ENCODE results near the gene NR1D2. TPM values are rescaled to one million over a fixed set of nuclear protein-coding genes. Genes with fewer than 3 reads are reported as not detected.

Gene NR1D2
- polyA plus RNA-seq, 1 experiment: 18.0 TPM

DNA sequence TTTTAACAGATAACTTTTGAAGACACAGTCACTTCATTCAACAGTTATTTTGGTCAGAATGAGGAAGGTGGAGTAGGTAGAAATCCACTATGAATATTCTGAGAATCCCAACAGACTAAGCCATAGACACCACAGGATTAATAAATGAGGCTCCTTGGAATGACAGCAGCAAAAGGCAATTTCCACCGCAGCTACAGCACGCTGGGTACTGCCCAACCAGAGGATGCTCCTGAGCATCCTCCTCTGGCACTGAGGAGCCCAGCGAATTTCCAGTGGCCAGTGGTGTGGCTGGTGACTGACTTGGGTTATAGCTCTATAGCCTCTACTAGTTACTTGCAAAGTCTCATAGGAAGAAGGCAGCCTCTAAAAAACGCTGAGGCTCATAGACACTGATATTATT is 3.6 kb upstream of the NR1D2 start:
- TF ChIP-seq, protein P1, sequence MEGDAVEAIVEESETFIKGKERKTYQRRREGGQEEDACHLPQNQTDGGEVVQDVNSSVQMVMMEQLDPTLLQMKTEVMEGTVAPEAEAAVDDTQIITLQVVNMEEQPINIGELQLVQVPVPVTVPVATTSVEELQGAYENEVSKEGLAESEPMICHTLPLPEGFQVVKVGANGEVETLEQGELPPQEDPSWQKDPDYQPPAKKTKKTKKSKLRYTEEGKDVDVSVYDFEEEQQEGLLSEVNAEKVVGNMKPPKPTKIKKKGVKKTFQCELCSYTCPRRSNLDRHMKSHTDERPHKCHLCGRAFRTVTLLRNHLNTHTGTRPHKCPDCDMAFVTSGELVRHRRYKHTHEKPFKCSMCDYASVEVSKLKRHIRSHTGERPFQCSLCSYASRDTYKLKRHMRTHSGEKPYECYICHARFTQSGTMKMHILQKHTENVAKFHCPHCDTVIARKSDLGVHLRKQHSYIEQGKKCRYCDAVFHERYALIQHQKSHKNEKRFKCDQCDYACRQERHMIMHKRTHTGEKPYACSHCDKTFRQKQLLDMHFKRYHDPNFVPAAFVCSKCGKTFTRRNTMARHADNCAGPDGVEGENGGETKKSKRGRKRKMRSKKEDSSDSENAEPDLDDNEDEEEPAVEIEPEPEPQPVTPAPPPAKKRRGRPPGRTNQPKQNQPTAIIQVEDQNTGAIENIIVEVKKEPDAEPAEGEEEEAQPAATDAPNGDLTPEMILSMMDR (IDR thresholded peaks at IDR 0.05; ENCODE audit: insufficient read depth, low read depth, low read length): no peak
- Histone ChIP-seq H3K36me3 (ENCODE audit: control insufficient read depth, insufficient read depth, low read length) (no peaks in the 10 kb centered on the region), H3K27me3 (ENCODE audit: control insufficient read depth, insufficient read depth, low read length) (no peaks in the 10 kb centered on the region), H3K4me3 (ENCODE audit: low read depth, low read length) (no peak overlapping the region)
- DNase-seq (ENCODE audit: low read depth): no peak
- CTCF ChIA-PET: no interaction called here
- POLR2A ChIA-PET: no interaction called here

- Histone ChIP-seq H3K36me3 (ENCODE audit: control insufficient read depth, insufficient read depth, low read length) (no peaks in the 10 kb centered on the region), H3K27me3 (ENCODE audit: control insufficient read depth, insufficient read depth, low read length) (no peaks in the 10 kb centered on the region), H3K4me3 (ENCODE audit: low read depth, low read length) (no peak overlapping the region)
- ChIA-PET CTCF (no interaction called here), POLR2A (no interaction called here)
- no peak for DNase-seq (ENCODE audit: low read depth)
- TF ChIP-seq, protein P1 (IDR thresholded peaks at IDR 0.05; ENCODE audit: insufficient read depth, low read depth, low read length): no peak
These were observed 2.5 kb upstream of the NR1D2 start for GRCh38 chr3:23942546-23942945.

DNA sequence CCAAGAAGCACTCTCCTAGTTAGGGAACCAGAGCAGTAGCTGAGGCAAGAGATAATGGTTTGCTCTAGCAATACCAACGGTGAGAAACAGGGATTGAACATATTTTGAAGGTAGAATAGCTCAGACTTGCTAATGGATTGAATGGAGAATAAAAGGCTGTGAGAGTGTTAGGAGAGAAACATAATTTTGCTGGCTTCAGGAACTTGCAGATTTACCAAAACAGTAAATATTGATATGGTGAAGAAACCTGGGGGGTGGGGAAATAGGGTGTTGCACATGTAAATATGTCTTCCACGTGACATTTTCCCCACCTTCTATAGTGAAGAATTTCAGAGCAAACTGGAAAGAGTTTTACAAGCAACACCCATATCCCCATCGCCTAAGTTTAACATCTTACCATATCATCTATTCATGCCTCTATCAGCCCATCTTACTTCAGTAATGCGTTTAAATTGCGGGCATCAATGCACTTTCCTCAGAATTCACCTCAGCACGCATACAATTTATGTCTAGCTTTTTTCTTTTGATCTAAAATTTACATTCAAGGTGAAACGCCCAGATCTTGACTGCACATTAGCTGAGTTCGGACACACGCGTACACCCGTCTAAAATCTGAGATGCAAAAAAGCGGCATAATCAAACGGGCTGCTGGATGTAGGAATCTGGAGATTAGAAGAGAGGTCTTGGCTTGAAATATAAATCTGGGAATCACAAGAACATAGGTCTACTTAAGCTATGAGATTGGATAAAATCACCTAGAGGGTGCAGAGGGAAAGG is 891 bp upstream of the NR1D2 start:
- H3K4me3 ChIP-seq (ENCODE audit: low read depth, low read length): peak overlapping the region; percentile 57
- DNase-seq (ENCODE audit: low read depth): no peak
- POLR2A ChIA-PET: no interaction called here
- CTCF ChIA-PET: interaction anchor here (0.8 to 1.0 kb wide), 2 partner anchors 18 to 20 kb away, joined by 3 to 5 read pairs; no protein-coding TSS in a partner anchor
- TF ChIP-seq, protein P1 (IDR thresholded peaks at IDR 0.05; ENCODE audit: insufficient read depth, low read depth, low read length): no peak
- H3K27me3 ChIP-seq (ENCODE audit: control insufficient read depth, insufficient read depth, low read length): no peaks in the 10 kb centered on the region
- no peaks in the 10 kb centered on the region for H3K36me3 ChIP-seq (ENCODE audit: control insufficient read depth, insufficient read depth, low read length)

DNA sequence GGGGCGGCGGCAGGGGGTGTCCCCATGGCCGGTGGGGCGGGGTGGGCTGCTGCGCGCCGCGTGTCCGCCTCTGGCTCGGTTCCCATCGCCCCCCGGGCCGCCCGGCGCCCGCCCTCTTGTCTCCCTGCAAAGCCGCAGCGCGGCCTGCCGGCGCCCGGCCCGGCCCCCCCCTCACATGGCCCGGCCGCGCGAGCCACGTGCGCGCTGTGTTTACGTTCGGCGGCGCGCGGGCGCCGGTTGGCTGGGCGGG is 502 bp downstream of the NR1D2 start:
- no peak for DNase-seq (ENCODE audit: low read depth)
- CTCF ChIA-PET: no interaction called here
- Histone ChIP-seq H3K27me3 (ENCODE audit: control insufficient read depth, insufficient read depth, low read length) (no peaks in the 10 kb centered on the region), H3K4me3 (ENCODE audit: low read depth, low read length) (peak overlapping the region; percentile 57), H3K36me3 (ENCODE audit: control insufficient read depth, insufficient read depth, low read length) (no peaks in the 10 kb centered on the region)
- POLR2A ChIA-PET: no interaction called here
- TF ChIP-seq, protein P1 (IDR thresholded peaks at IDR 0.05; ENCODE audit: insufficient read depth, low read depth, low read length): no peak

- CTCF ChIA-PET: interaction anchor here (0.5 to 1.7 kb wide), 2 partner anchors 30 to 690 kb away, joined by 3 to 4 read pairs; partner anchors contain the start of genes NKIRAS1 and RPL15
- no peaks in the 10 kb centered on the region for H3K36me3 ChIP-seq (ENCODE audit: control insufficient read depth, insufficient read depth, low read length)
- no peaks in the 10 kb centered on the region for H3K27me3 ChIP-seq (ENCODE audit: control insufficient read depth, insufficient read depth, low read length)
- peak; percentile 75 for DNase-seq (ENCODE audit: low read depth)
- H3K4me3 ChIP-seq (ENCODE audit: low read depth, low read length): peak overlapping the region; percentile 77
- POLR2A ChIA-PET: interaction anchor here (0.6 to 0.9 kb wide), 2 partner anchors 29 to 328 kb away, joined by 3 to 4 read pairs; partner anchors contain the start of genes NKIRAS1 and RPL15
- TF ChIP-seq, protein P1 (IDR thresholded peaks at IDR 0.05; ENCODE audit: insufficient read depth, low read depth, low read length): no peak
These were observed 1.0 kb downstream of the NR1D2 start for GRCh38 chr3:23945913-23946687.
